ENCODE measurements around the gene WNT10A.
"Not testable (repeated sequence)": the region's sequence is repeated elsewhere in the genome, so short reads cannot be mapped to it uniquely, and the experiment has no call there.

Gene WNT10A

GRCh38 chr2:218880102-218880858, at the start of gene WNT10A:
TSS of gene WNT10A (plus strand) at chr2:218880852. CDS start at chr2:218880996, 144 bp downstream.
- ATAC-seq (peak; percentile 68), DNase-seq (peak; percentile 78)

GRCh38 chr2:218831378-218831990, 49.2 kb upstream of the WNT10A start, which contains the start of gene PRKAG3:
TSS of gene PRKAG3 (minus strand) at chr2:218831803.
- DNase-seq (no peak), ATAC-seq (no peak)

- DNase-seq (no peak), ATAC-seq (no peak)
Measured at GRCh38 chr2:218832081-218832480, 48.6 kb upstream of the WNT10A start.

- ATAC-seq (no peak), DNase-seq (no peak)
Measured at GRCh38 chr2:218832520-218832919, 48.1 kb upstream of the WNT10A start.

- ATAC-seq (no peak), DNase-seq (no peak)
Measured at GRCh38 chr2:218833023-218833609, 47.5 kb upstream of the WNT10A start.

- no peak for DNase-seq
- no peak for ATAC-seq
Measured at GRCh38 chr2:218834685-218835084, 46.0 kb upstream of the WNT10A start.

- no peak for DNase-seq
- ATAC-seq = no peak
Measured at GRCh38 chr2:218837495-218837894, 43.2 kb upstream of the WNT10A start.

GRCh38 chr2:218839430-218839829, 41.2 kb upstream of the WNT10A start:
- DNase-seq (no peak), ATAC-seq (no peak)

- ATAC-seq = no peak
- DNase-seq = no peak
Measured at GRCh38 chr2:218839888-218840287, 40.8 kb upstream of the WNT10A start.

- DNase-seq, ATAC-seq: not testable (repeated sequence)
Measured at GRCh38 chr2:218844334-218844733, 36.3 kb upstream of the WNT10A start.

GRCh38 chr2:218846963-218847362, 33.7 kb upstream of the WNT10A start:
- ATAC-seq, DNase-seq: not testable (repeated sequence)

GRCh38 chr2:218849721-218850120, 30.9 kb upstream of the WNT10A start:
- ATAC-seq (no peak), DNase-seq (no peak)

GRCh38 chr2:218850796-218851195, 29.9 kb upstream of the WNT10A start:
- ATAC-seq (no peak), DNase-seq (no peak)

GRCh38 chr2:218851286-218851685, 29.4 kb upstream of the WNT10A start:
- no peak for DNase-seq
- ATAC-seq = no peak

GRCh38 chr2:218852911-218853667, 27.6 kb upstream of the WNT10A start:
- ATAC-seq (peak; percentile 42), DNase-seq (peak; percentile 70)

GRCh38 chr2:218853766-218854165, 26.9 kb upstream of the WNT10A start:
- ATAC-seq (no peak), DNase-seq (no peak)

- no peak for DNase-seq
- no peak for ATAC-seq
Measured at GRCh38 chr2:218854860-218855259, 25.8 kb upstream of the WNT10A start.

- ATAC-seq = no peak
- DNase-seq = no peak
Measured at GRCh38 chr2:218855305-218856166, 25.1 kb upstream of the WNT10A start.

- DNase-seq = no peak
Measured at GRCh38 chr2:218856167-218856895, 24.3 kb upstream of the WNT10A start.

GRCh38 chr2:218856896-218857243, 23.8 kb upstream of the WNT10A start:
- no peak for ATAC-seq
- no peak for DNase-seq

More at GRCh38 chr2:218856167-218856895, 24.3 kb upstream of the WNT10A start:
- ATAC-seq = no peak
